Thoracic aorta endothelial cell (primary cell): Measurements from ENCODE around the gene PPA2. TPM values are rescaled to one million over a fixed set of nuclear protein-coding genes. Genes with fewer than 3 reads are reported as not detected.

Experiments used
- small RNA-seq: library from RNA; depleted of rRNA; stranded (forward); fragments of <200 nt; gene quantifications from one replicate; pipeline ENCODE3, GENCODE V24; 2012
- total RNA-seq: library from RNA; depleted of rRNA; stranded (reverse); fragments of >200 nt; gene quantifications from 2 replicates; pipeline ENCODE4 v1.2.3, GENCODE V29; 2012

Gene PPA2
- 91.6 and 106 TPM in 2 replicates for total RNA-seq

GRCh38 chr4:105473324-105474098, at the start of gene PPA2:
TSS of gene PPA2 (minus strand) at chr4:105474062. CDS start at chr4:105474050, 12 bp downstream.

Small RNA genes within 50 kb of the gene (small RNA-seq; reads per million reads assigned to genes)
- gene RNU6-553P: not detected

Other genes starting within 250 kb of the PPA2 start
- gene ARHGEF38, start 78.6 kb upstream of the PPA2 start, total RNA-seq: not detected in 2 replicates
- gene INTS12, start 234.6 kb upstream of the PPA2 start, total RNA-seq: 22.6 and 22.7 TPM in 2 replicates
- 26.6 and 28.9 TPM in 2 replicates for gene GSTCD, start 234.7 kb upstream of the PPA2 start, total RNA-seq